H9 (cell line): ENCODE measurements around the gene DKK3. TPM values are rescaled to one million over a fixed set of nuclear protein-coding genes. Genes with fewer than 3 reads are reported as not detected.

ENCODE experiments used
- DNase-seq: peaks from one replicate; pipeline ENCODE4 v3.0.0-alpha.2; 2017
- H2AFZ ChIP-seq: one replicate; pipeline ENCODE4 v1.6.1; 2013; ENCODE audit warnings: mild to moderate bottlenecking, low read length, control low read depth, moderate library complexity
- H2AK5ac ChIP-seq: 2 replicates; pipeline ENCODE4 v1.6.1; 2013; ENCODE audit warnings: low read length, control low read depth, mixed read lengths; ENCODE audit not compliant: insufficient read length
- H2BK120ac ChIP-seq: one replicate; pipeline ENCODE4 v1.6.1; 2013; ENCODE audit warnings: low read depth, mild to moderate bottlenecking, low read length, control low read depth, inconsistent platforms; ENCODE audit not compliant: poor library complexity, severe bottlenecking
- H2BK12ac ChIP-seq: 2 replicates; pipeline ENCODE4 v1.6.1; 2013; ENCODE audit warnings: low read length, control low read depth, mixed read lengths, low read depth; ENCODE audit not compliant: insufficient read length
- H2BK15ac ChIP-seq: 2 replicates; pipeline ENCODE4 v1.6.1; 2013; ENCODE audit warnings: low read depth, low read length, control low read depth
- H2BK20ac ChIP-seq: one replicate; pipeline ENCODE4 v1.6.1; 2013; ENCODE audit warnings: low read depth, mild to moderate bottlenecking, low read length, control low read depth, inconsistent platforms; ENCODE audit not compliant: poor library complexity, severe bottlenecking
- H2BK5ac ChIP-seq: 2 replicates; pipeline ENCODE4 v1.6.1; 2013; ENCODE audit warnings: low read length, control low read depth, mixed read lengths; ENCODE audit not compliant: insufficient read length
- H3K14ac ChIP-seq: 2 replicates; pipeline ENCODE4 v1.6.1; 2013; ENCODE audit warnings: low read length, control low read depth; ENCODE audit not compliant: insufficient read depth
- H3K18ac ChIP-seq: 2 replicates; pipeline ENCODE4 v1.6.1; 2013; ENCODE audit warnings: low read depth, mild to moderate bottlenecking, mixed read lengths, low read length, control low read depth; ENCODE audit not compliant: insufficient read length
- H3K23ac ChIP-seq: 2 replicates; pipeline ENCODE4 v1.6.1; 2013; ENCODE audit warnings: low read length, control low read depth, mixed read lengths, low read depth; ENCODE audit not compliant: insufficient read length
- H3K23me2 ChIP-seq: 2 replicates; pipeline ENCODE4 v1.6.1; 2013; ENCODE audit warnings: low read depth, mild to moderate bottlenecking, mixed read lengths, low read length, control low read depth; ENCODE audit not compliant: insufficient read length, poor library complexity, severe bottlenecking
- H3K27ac ChIP-seq: 2 replicates; pipeline ENCODE4 v1.5.1; 2013; ENCODE audit warnings: low read length, control low read depth, mixed read lengths, low read depth; ENCODE audit not compliant: insufficient read length
- H3K27me3 ChIP-seq: 2 replicates; pipeline ENCODE4 v1.6.1; 2013; ENCODE audit warnings: low read length, control low read depth, inconsistent platforms; ENCODE audit not compliant: insufficient read depth
- H3K4ac ChIP-seq: 2 replicates; pipeline ENCODE4 v1.6.1; 2013; ENCODE audit warnings: low read depth, mild to moderate bottlenecking, control low read depth, inconsistent platforms, low read length, moderate library complexity
- H3K4me1 ChIP-seq: 2 replicates; pipeline ENCODE4 v1.6.1; 2013; ENCODE audit warnings: low read length, control low read depth, inconsistent platforms; ENCODE audit not compliant: insufficient read depth
- H3K4me2 ChIP-seq: 2 replicates; pipeline ENCODE4 v1.6.1; 2013; ENCODE audit warnings: low read length, control low read depth, mixed read lengths; ENCODE audit not compliant: insufficient read length, insufficient read depth
- H3K56ac ChIP-seq: 2 replicates; pipeline ENCODE4 v1.6.1; 2013; ENCODE audit warnings: low read depth, mild to moderate bottlenecking, mixed read lengths, low read length, control low read depth; ENCODE audit not compliant: insufficient read length
- H3K79me1 ChIP-seq: 2 replicates; pipeline ENCODE4 v1.6.1; 2013; ENCODE audit warnings: low read depth, mild to moderate bottlenecking, moderate library complexity, low read length, control low read depth, inconsistent platforms; ENCODE audit not compliant: insufficient read depth, poor library complexity, severe bottlenecking
- H3K79me2 ChIP-seq: 2 replicates; pipeline ENCODE4 v1.6.1; 2013; ENCODE audit warnings: low read length, control low read depth, inconsistent platforms; ENCODE audit not compliant: insufficient read depth
- H3K9ac ChIP-seq: 2 replicates; pipeline ENCODE4 v1.6.1; 2013; ENCODE audit warnings: low read length, control low read depth, mixed read lengths; ENCODE audit not compliant: insufficient read length; ENCODE audit errors: extremely low read depth
- H3K9me3 ChIP-seq: one replicate; pipeline ENCODE4 v1.6.1; 2013; ENCODE audit warnings: low read depth, low read length, inconsistent platforms; ENCODE audit not compliant: control insufficient read depth
- H3T11ph ChIP-seq: one replicate; pipeline ENCODE4 v1.6.1; 2013; ENCODE audit warnings: mild to moderate bottlenecking, low read length, control low read depth, inconsistent platforms
- H4K20me1 ChIP-seq: one replicate; pipeline ENCODE4 v1.6.1; 2013; ENCODE audit not compliant: control insufficient read depth, insufficient read length, insufficient read depth
- H4K5ac ChIP-seq: 2 replicates; pipeline ENCODE4 v1.6.1; 2013; ENCODE audit warnings: low read depth, mild to moderate bottlenecking, mixed read lengths, low read length, control low read depth; ENCODE audit not compliant: insufficient read length
- H4K8ac ChIP-seq: replicated peaks from 2 replicates; pipeline ENCODE4 v1.6.1; 2013; ENCODE audit warnings: low read length, control low read depth, mixed read lengths, low read depth; ENCODE audit not compliant: insufficient read length
- H4K91ac ChIP-seq: 2 replicates; pipeline ENCODE4 v1.6.1; 2013; ENCODE audit warnings: low read depth, mild to moderate bottlenecking, moderate library complexity, mixed read lengths, low read length, control low read depth; ENCODE audit not compliant: insufficient read length
- H3K27ac Mint-ChIP-seq, 3 experiments: 2 replicates in 2 of 3; 3 replicates in 1 of 3; pipeline ENCODE4 v1.8.0; 2020 to 2021; ENCODE audit warnings: mixed read lengths in 3 of 3, mild to moderate bottlenecking in 1 of 3, moderate library complexity in 1 of 3
- H3K27me3 Mint-ChIP-seq: 2 replicates; pipeline ENCODE4 v1.8.0; 2021; ENCODE audit warnings: low read depth, mild to moderate bottlenecking, moderate library complexity, mixed read lengths
- H3K36me3 Mint-ChIP-seq, 3 experiments: 2 replicates in 2 of 3; 3 replicates in 1 of 3; pipeline ENCODE4 v1.8.0; 2020 to 2021; ENCODE audit warnings: low read depth in 3 of 3, mixed read lengths in 3 of 3; ENCODE audit not compliant: insufficient read depth in 1 of 3
- H3K4me1 Mint-ChIP-seq, 2 experiments: 2 replicates each; pipeline ENCODE4 v1.8.0; 2020; ENCODE audit warnings: mixed read lengths in 2 of 2
- H3K4me3 Mint-ChIP-seq, 2 experiments: 2 replicates in 1 of 2; 3 replicates in 1 of 2; pipeline ENCODE4 v1.8.0; 2020 to 2021; ENCODE audit warnings: mild to moderate bottlenecking in 2 of 2, mixed read lengths in 2 of 2, moderate library complexity in 1 of 2
- H3K9me3 Mint-ChIP-seq, 2 experiments: 2 replicates in 1 of 2; 3 replicates in 1 of 2; pipeline ENCODE4 v1.8.0; 2020; ENCODE audit warnings: mild to moderate bottlenecking in 2 of 2, mixed read lengths in 2 of 2, moderate library complexity in 1 of 2
- total RNA-seq: library from RNA; stranded (reverse); gene quantifications from 2 replicates; pipeline ENCODE4 v1.2.1, GENCODE V29; 2021
- TF ChIP-seq, protein P1 (sequence below): fragments of 200-600 bp; sonication (generic); conservative IDR thresholded peaks from 3 replicates; pipeline ENCODE4 v1.8.0; 2021; ENCODE audit warnings: antibody characterized with exemption, mild to moderate bottlenecking

Gene DKK3
- total RNA-seq, 1 experiment from 2014 or later: 17.1 TPM

DNA sequence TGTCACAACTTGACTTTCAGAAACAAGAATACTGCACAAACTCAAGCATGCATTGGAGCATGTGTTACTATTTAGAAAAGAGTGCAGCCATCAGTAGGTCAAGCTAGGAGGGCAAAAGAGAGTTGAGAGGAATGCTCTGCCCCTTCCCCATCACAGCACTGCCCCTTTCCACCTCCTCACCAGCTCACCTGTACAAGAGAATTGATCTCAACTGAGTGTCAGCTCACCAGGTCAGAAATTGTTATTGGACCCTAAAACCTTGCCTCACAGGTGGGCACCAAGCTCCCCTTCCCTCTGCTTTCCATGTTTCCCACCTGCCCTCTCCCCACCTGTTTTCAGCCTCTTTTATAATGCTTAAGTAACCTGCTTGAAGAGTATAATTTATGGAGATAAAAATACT is 48.8 kb downstream of the DKK3 start:
- Histone ChIP-seq H2BK12ac (no peak overlapping the region), H2BK15ac (no peak overlapping the region), H3K18ac (no peak overlapping the region), H2BK120ac (no peak overlapping the region), H2AFZ (no peak overlapping the region), H3K4me2 (no peak overlapping the region), H4K20me1 (no peaks in the 10 kb centered on the region), H4K91ac (no peak overlapping the region), H4K8ac (no peak overlapping the region), H2BK5ac (no peak overlapping the region), H3K79me2 (no peaks in the 10 kb centered on the region), H3K56ac (no peak overlapping the region), H2AK5ac (no peak overlapping the region), H3K14ac (no peak overlapping the region), H3T11ph (no peak overlapping the region), H2BK20ac (no peak overlapping the region), H3K9me3 (no peaks in the 10 kb centered on the region), H3K9ac (no peak overlapping the region), H3K27ac (no peak overlapping the region), H3K23ac (no peak overlapping the region), H3K27me3 (no peaks in the 10 kb centered on the region), H4K5ac (no peak overlapping the region), H3K79me1 (no peaks in the 10 kb centered on the region), H3K4ac (no peak overlapping the region), H3K23me2 (no peaks in the 10 kb centered on the region), H3K4me1 (no peaks in the 10 kb centered on the region)
- DNase-seq: no peak
- Mint-ChIP-seq H3K4me1 (peaks cover 9 to 14% of the 10 kb centered on the region in 2 experiments), H3K4me3 (no peak overlapping the region), H3K27me3 (no peaks in the 10 kb centered on the region; the same call in 1 of the 2 replicates), H3K36me3 (peaks cover 8 to 26% (median 22%) of the 10 kb centered on the region in 3 experiments; a peak in 6 of 7 replicates), H3K27ac (no peak overlapping the region; a peak in 1 of 7 replicates), H3K9me3 (no peaks in the 10 kb centered on the region)
- TF ChIP-seq, protein P1, sequence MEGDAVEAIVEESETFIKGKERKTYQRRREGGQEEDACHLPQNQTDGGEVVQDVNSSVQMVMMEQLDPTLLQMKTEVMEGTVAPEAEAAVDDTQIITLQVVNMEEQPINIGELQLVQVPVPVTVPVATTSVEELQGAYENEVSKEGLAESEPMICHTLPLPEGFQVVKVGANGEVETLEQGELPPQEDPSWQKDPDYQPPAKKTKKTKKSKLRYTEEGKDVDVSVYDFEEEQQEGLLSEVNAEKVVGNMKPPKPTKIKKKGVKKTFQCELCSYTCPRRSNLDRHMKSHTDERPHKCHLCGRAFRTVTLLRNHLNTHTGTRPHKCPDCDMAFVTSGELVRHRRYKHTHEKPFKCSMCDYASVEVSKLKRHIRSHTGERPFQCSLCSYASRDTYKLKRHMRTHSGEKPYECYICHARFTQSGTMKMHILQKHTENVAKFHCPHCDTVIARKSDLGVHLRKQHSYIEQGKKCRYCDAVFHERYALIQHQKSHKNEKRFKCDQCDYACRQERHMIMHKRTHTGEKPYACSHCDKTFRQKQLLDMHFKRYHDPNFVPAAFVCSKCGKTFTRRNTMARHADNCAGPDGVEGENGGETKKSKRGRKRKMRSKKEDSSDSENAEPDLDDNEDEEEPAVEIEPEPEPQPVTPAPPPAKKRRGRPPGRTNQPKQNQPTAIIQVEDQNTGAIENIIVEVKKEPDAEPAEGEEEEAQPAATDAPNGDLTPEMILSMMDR: no peak
